Heart left ventricle (tissue), 13 donors: Measurements from ENCODE around the gene TUBA4A.

Source experiments
- POLR2A ChIP-seq, 2 donors: fragments of 450-650 bp; IDR thresholded peaks; one replicate each; pipeline ENCODE4 v1.6.1; 2017; ENCODE audit warnings: antibody characterized with exemption in 2 of 2, mild to moderate bottlenecking in 2 of 2, moderate library complexity in 2 of 2
- TF ChIP-seq, protein P1 (sequence below), 12 donors: fragments of 200-600 bp; sonication (generic) in 4 of 12; IDR thresholded peaks; one replicate each; pipeline versions ENCODE4 v1.5.0 to v1.8.0; 2018 to 2022; ENCODE audit warnings: antibody characterized with exemption in 12 of 12, mild to moderate bottlenecking in 5 of 12
- donor health status: ischemic (EF 13 %, LVEDD 7.1; RV severe dilation, severe dysfunction).
- donor health status: DM: no; HTN: yes; CAD: no.
- donor health status: DM: no; HTN: no; CAD: no.
- donor health status: ischemic (EF 25% LVEDD 6.9; RV normal size, moderate dysfunction).
- donor health status: ischemic (EF 25% LVEDD 5.7; RV mildly dilated, moderate dysfunction).
- donor health status: ischemic (EF 35%, LVEDD 5.7; RV mildly dilated, moderate dysfunction).
- donor health status: nonischemic (EF 11% LVEDD 7.7; RV severe dilation, severe dysfunction).
- donor health status: DM: yes; HTN: yes; CAD: no.
- donor health status: PGD.
- donor health status: ischemic (EF 29% LVEDD 5.4; RV normal size, mild dysfunction).
- donor health status: nonischemic (EF 23%, LVEDD 6.1; RV moderate dilation, normal function).

DNA sequence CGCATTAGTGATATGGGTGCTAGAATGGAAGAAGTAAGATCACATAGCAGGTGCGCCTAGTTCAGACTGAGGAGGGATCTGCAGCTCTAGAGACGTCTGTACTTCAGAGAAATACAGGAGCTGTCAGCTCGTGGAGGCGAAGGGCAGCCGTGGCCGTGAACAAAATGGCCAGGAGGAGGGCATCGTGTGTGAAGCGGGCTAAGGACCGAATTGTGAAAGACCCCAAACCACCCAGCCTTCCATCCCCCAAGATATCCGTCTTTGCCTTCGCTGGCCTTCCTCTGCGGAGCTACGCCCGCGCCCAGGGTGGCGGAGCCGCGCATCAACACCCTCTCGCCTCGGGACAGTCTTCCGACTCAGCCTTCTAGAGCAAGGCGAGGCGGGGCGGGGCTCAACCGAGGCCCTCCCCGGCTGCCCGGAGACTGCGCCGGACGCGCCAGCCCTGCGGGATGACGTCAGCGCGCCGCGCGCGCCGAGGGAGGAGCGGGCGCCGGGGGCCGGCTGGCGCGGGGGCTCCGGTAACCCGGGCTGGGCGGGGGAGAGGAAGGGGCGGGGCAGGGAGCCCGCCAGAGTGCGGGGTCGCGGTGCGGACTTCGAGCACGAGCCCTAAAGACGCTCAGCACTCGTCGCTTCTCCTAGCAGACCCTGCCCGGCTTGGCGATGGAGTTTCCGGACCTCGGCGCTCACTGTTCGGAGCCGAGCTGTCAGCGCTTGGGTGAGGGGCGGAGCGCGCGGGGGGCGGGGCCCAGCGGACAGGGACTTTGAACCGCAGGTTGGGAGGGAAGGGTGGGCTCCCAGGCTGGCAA, 47.2 kb downstream of the TUBA4A start, which contains the start of gene ZFAND2B:
- TF ChIP-seq, protein P1, sequence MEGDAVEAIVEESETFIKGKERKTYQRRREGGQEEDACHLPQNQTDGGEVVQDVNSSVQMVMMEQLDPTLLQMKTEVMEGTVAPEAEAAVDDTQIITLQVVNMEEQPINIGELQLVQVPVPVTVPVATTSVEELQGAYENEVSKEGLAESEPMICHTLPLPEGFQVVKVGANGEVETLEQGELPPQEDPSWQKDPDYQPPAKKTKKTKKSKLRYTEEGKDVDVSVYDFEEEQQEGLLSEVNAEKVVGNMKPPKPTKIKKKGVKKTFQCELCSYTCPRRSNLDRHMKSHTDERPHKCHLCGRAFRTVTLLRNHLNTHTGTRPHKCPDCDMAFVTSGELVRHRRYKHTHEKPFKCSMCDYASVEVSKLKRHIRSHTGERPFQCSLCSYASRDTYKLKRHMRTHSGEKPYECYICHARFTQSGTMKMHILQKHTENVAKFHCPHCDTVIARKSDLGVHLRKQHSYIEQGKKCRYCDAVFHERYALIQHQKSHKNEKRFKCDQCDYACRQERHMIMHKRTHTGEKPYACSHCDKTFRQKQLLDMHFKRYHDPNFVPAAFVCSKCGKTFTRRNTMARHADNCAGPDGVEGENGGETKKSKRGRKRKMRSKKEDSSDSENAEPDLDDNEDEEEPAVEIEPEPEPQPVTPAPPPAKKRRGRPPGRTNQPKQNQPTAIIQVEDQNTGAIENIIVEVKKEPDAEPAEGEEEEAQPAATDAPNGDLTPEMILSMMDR (IDR thresholded peaks at IDR 0.05) = peak in 2 of 12 donors; percentile 12 to 24
- peak; percentile 55 to 97 for TF ChIP-seq POLR2A (IDR thresholded peaks at IDR 0.05)
